ENCODE results near the gene SUSD3.

SUSD3 gene

GRCh38 chr9:93127395-93127911 is 69.0 kb downstream of the SUSD3 start:
- no peak for DNase-seq

DNA sequence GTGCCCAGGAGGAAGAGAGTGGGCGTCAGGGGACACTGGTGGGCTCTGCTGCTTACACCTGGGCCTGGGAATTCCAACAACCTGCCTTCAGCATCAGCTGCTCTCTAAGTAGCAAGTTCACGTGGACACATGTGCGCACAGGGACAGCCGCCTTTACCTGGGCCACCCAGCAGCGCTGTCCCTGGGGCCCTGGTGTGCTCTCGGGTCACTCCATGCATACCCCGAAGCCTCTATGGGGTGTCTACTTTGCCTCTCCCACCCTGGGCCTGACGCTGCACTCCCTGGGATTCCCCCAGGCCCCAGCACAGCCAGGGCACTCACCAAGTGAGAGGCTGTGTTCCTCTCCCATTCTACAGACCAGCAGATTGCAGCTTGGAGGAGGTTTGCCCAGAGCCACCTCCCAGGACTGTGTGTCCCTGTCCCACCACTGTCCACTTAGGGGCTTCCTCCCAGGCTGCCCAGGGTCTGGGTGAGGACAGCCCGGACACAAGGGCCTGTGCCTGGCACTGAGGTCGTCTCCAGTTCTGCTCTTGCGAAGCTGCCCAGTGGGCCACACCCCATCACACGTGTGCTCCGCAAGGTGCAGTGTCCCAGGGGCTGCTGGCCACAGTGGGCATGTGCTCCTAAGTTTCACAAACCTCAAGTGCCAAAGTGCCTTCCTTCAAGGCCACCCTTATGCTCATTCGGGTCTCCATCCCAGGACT is 69.7 kb downstream of the SUSD3 start:
- no peak for DNase-seq

GRCh38 chr9:93128715-93129224 is 70.3 kb downstream of the SUSD3 start:
- DNase-seq = no peak

DNA sequence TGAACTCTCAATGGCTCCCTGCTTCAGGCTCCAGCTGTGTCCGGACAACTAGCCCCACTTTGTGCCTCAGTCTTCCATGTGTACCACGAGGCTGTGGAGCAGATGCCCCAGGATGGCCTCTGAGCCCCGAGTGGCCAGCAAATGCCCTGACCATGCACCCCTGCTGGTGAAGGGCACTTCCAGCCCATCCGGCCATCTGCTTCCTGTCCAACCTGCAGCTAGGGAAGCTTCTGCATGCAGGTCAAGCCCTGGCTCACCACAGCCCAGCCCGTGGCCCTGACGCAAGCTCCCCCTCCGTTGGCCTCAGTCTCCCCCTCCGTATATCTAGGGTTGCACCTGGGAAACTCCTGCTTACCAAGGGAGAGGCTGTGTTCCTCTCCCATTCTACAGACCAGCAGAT is 70.8 kb downstream of the SUSD3 start:
- no peak for DNase-seq

GRCh38 chr9:93129691-93130500 is 71.4 kb downstream of the SUSD3 start:
- no peak for DNase-seq

DNA sequence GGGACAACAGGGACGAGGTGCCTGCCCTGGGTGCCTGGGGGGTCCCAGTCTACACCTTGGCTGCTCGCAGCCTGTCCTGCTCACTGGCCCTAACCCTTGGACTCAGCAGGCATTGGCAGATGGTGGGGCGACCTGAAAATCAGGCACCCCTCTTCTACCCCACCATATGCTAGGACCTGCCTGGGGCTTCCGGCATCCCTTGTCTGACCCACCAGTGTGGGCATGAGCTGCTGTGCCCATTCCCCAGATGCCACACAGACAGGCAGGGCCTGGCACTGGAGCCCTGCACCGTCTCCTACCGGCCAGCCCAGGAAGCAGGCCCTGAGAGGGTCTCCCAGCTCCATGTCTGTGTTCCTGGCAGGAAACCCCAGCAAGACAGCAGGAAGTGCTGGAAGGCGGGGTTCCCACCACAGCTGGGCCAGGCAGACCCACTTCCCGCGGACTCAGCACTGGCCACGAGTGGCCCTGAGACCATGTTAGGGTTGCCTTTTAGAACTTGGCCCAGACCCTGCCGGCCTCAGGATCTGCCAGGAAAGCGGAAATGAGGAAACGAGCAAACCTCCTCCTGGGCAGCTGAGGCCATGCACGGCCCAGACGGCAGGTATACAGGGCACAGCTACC is 72.5 kb downstream of the SUSD3 start:
- no peak for DNase-seq

GRCh38 chr9:93131599-93132286 is 73.2 kb downstream of the SUSD3 start:
- no peak for DNase-seq

- no peak for DNase-seq
Measured at GRCh38 chr9:93132287-93132927, 73.9 kb downstream of the SUSD3 start.

- DNase-seq = no peak
Measured at GRCh38 chr9:93132946-93133680, 74.6 kb downstream of the SUSD3 start.

DNA sequence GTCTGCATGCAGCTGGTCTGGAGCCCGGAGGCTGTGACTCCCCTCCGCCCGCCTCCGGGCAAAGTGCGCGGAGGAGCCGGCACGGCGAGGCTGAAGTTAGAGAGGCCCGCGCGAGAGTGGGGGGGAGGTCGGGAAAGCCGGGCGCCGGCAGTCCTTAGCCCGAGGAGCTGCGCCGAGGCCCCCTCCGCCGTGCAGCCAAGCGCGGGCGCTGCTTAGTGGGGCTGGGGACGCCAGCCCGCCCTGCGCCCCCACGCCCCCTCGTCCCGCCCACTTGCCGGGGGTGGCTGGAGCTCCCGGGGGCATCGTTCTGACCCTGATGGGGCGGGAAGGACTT is 75.1 kb downstream of the SUSD3 start:
- DNase-seq = no peak

DNA sequence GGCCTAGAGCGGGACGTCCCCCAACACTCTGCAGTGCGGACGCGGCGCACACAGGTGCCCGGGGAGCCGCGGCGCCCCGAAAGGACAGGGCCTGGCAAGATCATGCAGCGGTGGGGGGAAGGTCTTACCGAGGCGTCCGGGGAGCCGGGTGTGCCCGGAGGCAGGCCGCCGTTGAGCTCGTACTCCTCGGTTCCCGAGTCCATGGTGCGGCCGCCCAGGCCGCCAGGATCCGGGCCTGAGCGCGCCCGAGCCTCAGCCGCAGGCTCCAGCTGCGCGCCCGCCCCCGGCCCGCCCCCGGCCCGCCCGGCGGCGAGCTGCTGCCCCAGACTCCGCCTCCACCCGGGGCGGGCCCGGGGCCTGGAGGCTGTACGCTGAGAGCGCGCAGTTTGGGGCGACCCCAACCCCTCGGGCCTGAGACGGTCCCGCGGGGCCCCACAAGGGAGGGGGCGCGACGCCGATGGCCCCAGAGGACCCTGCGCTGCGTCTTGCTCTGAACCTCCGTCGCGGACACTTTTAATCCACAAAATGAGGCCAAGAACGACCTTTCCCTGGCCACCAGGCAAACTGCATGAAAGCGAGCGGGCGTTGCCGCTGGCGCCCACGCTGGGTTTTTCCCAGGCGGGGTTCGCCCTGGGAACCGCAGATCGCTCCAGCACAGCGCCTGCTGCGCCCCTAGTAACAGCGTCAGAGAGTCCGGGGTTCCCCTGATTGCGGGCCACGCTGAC is 75.7 kb downstream of the SUSD3 start, which contains the start of gene NINJ1:
Gene NINJ1 (minus strand): TSS at position 237 of the 725 bp plus-strand sequence. CDS start 34 bp downstream, at position 203.
- DNase-seq = no peak

All from cerebellar nuclear complex (tissue), 1 donor.